Putamen (tissue), 1 donor: Measurements from ENCODE around the gene UFD1.

Experiments used
- DNase-seq: peaks from one replicate; pipeline ENCODE4 v3.0.0-alpha.2; 2016; ENCODE audit warnings: low spot score

Gene UFD1

GRCh38 chr22:19494676-19495173 lies 15.7 kb upstream of the UFD1 start:
- no peak for DNase-seq

DNA sequence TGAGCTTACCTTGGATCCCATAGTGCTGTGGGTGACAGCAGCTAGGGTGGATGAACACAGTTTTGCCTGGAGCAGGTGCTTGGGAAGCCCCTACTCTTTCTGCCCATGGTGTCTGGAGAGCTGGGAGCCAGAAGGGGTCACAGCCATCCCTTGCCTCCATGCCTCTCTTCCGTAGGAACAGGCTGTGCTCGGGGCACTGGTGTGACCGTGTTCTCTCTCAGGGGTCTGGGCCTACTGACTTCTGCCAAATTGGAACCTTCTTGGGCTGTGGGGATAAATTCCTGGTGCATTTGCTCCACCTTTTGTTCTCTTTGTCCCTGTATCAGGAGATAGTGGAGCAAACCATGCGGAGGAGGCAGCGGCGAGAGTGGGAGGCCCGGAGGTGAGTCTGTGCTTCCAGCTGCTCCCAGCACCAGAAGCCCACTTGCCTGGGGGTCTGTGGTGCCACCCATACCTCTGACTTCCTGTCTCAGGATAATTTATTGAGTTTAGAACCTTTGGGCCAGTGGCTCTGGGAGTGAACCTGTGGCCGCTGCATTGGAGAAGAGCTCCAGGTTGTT lies 15.1 kb upstream of the UFD1 start:
- DNase-seq = no peak

DNA sequence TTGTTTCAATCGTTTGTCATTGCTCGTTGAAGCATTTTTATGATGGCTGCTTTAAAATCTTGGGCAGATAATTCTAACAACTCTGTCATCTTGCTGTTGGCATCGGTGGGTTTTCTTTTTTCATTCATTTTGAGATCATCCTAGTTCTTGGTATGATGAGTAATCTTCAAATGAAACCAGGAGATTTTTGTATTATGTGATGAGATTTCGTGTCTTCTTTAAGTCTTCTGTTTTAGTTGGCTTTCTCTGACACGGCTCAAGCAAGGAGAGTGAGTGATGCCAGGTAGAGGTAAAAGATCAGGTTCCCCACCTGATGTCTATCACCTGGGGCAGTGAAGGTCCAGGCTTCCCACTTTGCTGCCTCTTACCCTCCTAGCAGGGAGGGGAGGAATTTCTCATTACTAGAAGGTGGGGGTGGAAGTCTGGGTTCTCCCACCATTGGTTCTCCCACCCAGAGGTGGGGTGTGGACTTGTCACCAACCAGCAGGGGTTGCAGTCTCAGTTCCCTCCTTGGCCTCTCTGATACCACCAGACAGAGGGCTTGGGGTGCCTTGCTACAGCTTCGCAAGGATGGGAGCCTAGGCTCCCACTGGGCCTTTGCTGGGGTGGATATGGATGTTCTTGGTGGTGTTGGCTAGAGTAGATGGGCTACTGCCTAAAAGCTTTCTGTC lies 13.6 kb upstream of the UFD1 start:
- no peak for DNase-seq

GRCh38 chr22:19490628-19491230 lies 11.7 kb upstream of the UFD1 start:
- DNase-seq = no peak

DNA sequence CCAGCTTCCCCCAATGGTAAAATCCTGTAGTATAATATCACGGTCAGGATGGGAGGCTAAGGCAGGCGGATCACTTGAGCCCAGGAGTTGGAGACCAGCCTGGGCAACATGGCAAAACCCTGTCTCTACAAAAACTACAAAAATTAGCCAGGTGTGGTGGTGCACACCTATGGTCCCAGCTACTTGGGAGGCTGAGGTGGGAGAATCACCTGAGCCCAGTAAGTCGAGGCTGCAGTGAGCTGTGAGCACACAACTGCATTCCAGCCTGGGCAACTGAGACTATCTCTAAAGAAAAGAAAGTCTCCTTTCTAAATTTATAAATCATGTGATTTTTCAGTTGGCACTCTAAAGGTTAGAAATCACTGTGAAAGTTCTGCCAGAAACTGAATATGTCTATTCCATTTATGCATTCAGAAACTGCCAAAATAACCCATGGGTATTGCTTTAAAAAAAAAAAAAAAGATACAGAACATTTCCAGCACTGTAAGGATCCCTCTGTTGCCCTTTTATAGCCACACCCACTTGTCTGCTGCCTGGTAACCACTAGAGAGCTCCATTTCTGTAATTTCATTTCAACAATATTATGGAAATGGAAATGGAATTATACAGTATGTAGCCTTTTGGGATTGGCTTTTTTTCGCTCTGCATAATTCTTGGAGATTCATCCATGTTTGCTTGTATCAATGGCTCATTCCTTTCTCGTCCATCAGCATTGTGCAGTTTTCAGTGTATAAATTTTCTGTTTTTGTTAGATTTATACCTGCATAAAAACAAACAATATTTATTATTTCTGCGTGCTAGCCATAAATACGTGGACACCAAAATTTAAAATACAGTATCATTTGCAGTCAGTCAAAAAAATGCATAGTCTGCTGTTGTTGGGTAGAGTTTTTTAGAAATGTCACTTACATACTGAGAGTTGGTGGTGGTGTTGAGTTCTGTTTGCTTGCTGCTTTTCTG lies 10.2 kb upstream of the UFD1 start:
- DNase-seq = no peak

DNA sequence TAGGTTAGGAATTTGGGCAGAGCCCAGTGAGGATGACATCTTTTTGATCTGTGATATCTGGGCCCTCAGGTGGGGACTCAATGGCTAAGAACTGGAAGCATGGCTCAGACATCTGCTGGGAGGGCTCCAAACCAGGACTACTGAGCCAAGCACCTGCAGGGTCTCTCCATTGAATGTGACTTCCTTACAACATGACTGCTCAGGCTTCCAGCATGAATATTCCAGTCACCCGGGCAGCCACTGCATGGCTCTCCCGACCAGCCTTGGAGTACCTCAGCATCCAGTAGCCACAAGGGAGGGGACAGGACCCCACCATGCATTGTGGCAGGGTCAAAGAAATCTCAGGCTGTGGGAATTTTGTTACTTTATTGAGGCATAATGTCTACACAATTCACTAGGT lies 9.3 kb upstream of the UFD1 start:
- no peak for DNase-seq

DNA sequence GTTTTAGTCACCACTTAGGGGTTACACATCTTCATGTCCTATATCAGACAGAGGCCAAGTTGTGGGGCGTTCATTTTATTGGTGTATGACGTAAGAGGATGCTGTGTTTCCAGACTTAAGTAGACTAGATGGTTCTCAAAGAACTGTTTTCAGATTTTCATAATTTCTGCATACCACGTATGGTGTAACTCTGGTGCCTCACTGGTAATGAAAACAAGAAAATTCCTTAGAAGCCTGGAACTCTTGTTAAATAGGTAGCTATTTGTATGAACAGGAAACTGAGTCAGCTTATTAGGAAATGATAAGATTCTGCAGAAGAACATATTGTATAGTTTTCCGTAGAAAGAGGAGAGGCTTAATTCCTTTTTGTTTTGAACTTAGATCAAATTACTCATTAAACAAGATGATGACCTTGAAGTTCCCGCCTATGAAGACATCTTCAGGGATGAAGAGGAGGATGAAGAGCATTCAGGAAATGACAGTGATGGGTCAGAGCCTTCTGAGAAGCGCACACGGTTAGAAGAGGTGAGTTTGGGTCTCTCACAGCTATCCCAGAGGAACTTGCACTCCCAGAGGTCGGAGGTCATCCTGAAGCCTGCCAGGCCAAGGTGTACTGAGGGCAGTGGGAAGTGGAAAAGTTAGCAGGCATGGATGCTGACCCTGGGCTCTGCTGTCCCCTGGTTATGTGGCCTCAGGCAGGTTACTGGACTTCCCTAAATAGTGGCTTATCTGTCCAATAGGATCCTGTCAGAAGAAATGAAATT lies 4.7 kb upstream of the UFD1 start:
- no peak for DNase-seq

DNA sequence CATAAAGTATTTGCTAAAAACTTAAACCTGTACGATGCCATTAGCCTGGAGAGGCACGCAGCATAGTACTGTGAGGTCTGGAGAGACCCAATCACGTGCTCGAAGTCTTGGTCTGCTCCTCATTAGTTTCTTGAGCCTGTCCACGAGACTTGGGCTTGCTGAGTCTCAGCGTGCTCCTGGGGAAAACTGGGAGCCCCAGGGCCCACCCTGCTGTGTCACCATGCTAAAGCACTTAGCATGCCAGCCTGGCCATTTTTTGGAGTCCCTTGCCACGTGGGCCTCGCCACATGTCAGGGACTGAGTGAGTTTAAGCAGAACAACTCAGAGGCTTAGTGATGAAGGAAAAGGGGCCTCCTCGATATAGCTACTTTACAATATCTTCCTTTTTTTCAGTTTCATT lies 3.3 kb upstream of the UFD1 start:
- DNase-seq = no peak

DNA sequence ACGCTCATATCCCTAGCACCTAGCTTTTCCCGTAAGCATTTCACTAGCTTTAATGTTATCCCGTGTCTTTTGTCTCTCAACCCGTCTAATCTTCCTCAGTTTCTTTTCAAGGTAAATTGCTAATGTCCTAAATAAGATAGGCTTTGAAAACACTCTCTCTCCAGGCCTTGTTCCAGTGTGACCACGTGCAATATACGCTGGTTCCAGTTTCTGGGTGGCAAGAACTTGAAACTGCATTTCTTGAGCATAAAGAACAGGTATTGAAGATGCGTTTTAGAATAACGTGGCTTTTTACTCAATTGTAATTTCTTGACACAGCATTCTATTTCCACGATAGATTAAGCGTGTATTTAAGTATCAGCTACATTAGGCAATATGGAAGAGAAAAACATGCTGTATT lies 1.8 kb upstream of the UFD1 start:
- no peak for DNase-seq

DNA sequence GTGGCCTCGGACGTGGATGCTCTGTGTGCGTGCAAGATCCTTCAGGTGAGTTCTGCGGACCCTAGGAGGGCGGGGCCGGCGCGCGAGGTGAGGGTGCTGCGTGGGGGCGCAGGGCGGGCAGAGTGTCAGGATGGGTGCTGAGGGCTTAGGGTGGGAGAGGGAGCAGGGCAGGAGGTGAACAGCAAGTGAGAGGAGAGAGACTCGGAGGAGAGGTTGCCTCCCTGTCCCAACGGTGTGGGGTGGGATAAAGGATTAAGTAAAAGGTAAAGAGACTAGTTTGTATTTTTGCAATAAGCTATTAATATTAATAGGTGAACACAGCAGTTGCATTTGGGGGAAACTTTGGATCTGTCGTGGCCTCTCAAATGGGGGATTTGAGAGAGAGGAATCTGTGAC lies 1.2 kb upstream of the UFD1 start:
- no peak for DNase-seq

DNA sequence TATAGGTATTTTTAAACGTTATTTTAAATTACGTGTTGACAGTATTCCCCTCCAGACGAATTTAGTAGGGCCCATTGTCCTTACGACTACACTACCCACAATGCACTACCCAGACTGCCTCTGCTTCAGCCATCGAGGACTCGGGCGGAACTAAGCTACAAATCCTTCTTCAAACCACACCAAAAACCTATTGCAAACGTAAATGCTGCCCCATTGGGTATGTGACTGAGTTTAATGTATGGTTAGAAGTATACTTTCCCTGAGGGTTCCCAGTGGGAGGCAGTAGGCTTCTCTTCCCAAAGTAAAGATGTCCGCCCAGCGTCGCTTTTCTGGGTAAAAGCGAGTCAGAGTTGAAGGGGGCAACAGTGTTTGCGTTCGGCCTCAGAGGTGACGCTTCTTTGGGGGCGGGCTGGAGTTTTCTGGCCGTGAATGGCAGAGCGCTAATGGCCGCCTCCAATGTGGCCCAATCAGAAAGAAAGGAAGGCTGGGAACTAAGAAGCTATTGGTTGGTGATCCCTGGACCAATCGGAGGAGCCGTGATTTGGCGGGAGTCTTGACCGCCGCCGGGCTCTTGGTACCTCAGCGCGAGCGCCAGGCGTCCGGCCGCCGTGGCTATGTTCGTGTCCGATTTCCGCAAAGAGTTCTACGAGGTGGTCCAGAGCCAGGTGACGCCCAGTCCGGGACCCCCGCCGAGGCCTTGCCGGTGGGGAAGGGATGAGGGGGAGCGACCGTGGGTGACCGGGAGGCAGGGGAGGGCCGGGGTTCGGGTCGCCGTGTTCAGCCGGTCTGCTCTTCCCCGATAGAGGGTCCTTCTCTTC lies 571 bp upstream of the UFD1 start, which contains the start of gene CDC45:
TSS of gene CDC45 (plus strand) at position 566 of the 818 bp plus-strand sequence. CDS start at position 615, 49 bp downstream.
- DNase-seq = peak; percentile 99

GRCh38 chr22:19478045-19478900 lies 720 bp downstream of the UFD1 start:
- DNase-seq = no peak

DNA sequence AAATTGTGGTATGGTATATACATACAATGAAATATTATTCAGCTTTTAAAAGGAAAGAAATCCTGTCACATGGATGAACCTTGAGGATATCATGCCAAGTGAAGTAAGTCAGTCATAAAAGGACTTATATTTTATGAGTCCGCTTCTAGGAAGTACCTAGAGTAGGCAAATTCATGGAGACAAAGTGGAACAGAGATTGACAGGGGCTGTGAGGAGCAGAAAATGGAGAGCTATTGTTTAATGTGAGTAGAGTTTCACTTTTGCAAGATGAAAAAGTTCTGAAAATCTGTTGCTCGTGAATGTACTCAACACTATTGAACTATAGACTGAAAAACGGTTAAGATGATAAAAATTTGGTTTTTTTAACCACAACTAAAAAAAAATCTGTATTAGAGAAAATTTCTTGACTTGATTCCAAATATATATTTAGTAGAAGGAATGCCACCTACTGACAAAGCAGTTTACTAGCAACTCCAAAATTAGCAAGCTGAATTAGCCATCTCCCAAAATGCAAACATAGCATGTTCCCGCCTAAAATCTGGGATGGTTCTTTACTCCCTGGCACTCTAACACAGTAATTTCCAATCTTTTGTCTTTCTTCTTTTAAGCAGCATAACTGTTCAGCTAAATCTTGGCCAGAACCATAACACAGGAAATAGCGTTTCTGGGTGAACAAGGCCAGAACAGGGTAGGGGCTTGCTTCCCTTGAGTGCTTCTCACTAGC lies 1.5 kb downstream of the UFD1 start:
- DNase-seq = no peak

- no peak for DNase-seq
Observed at GRCh38 chr22:19476023-19476422, 3.0 kb downstream of the UFD1 start.

DNA sequence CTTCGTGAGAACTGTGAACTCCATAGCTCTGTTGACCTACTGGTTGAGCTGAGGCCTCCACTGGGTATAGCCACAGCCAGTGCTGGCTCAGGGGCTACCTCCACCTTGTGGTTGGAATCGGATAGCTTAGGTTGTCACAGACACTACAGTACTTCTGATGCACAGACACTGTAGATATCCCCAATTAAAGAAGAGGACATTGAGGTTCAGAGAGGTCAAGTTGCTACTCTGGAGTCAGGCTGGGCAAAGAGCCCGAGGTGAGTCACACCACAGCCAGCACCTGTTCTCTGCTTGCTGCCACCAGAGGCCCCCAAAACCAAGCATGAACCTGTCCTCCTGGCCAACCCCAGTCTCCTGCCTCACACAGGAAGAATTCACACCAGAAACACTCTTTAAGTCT lies 5.4 kb downstream of the UFD1 start:
- no peak for DNase-seq

DNA sequence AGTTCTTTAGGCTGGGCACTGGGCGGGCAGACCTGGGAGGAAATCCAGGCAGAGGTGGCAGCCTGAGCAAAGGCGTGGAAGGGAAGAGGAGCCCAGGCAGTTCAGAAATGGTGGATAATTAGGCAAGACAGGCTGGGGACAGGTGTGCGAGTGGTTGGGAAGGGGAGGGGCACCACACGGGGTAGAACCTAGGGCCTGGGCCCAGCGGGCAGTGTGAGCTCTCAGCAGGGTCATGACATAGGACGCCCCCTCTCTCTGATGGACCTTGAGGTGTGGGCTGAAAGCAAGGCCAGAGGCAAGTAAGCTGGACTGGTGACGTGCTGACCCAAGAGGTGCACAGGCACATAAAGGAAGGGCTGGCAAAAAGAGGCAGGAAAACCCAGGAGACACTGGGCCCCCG lies 6.8 kb downstream of the UFD1 start:
- no peak for DNase-seq

DNA sequence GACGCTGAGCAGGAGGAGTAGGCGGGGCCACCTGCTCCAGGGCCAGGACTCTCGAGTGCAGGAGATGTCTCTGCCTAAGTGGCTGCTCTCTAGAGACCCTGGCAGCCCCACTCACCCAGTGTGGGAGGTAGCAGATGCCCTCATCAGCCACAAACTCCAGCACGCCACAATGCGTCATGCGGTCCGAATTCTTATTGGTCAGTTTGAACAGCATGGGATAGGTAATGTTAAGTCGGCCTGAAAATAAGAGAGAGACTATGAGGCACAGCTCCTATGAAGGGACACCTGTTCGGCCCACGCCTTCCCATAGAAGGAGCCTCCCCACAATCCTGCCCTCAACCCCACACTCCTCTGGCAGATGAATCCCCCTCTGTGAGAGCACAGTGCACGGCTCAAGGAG lies 7.4 kb downstream of the UFD1 start:
- DNase-seq = no peak

DNA sequence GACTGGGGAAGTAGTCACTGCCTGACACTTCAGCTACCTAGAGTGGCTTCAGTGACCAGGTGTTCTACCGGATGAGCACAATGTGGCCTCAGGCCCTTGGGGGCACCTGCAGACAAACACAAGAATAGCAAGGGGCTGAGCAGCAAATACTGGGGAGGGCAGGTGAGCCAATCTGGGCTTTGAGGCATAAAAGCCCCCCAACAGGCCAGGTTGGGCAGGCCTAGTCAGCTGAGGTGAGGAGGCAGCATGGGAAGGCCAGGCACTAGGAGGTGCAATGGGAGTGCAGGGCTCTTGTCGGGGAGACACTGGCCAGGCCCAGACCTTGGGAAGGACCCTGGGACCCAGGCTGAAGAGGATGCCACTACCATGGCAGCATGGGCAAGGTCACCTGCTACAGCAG lies 9.0 kb downstream of the UFD1 start:
- no peak for DNase-seq

GRCh38 chr22:19469421-19469820 lies 9.6 kb downstream of the UFD1 start:
- no peak for DNase-seq
